ENCODE results near the gene ACKR4. TPM values are rescaled to one million over a fixed set of nuclear protein-coding genes. Genes with fewer than 3 reads are reported as not detected.
"Not testable (repeated sequence)": the region's sequence is repeated elsewhere in the genome, so short reads cannot be mapped to it uniquely, and the experiment has no call there.

Gene ACKR4
- total and polyA plus RNA-seq, 9 of the 15 experiments (the other 6 are each of a cell fraction or from before 2014, with no cell fraction given) = 0.04 to 0.06 TPM; not detected in 7

- ChIA-PET CTCF (ENCODE audit: low intra/inter-chr PET ratio) (no interaction called here), POLR2A (no interaction called here)
- BruUV-seq (replicated peaks) = no TSS peak
- Histone ChIP-seq H3K4me1 (replicated peaks in 1 of 2; ENCODE audit: control insufficient read depth in 2 of 2, insufficient read depth in 2 of 2, low read length in 2 of 2) (no peaks in the 10 kb centered on the region), H3K27me3 (ENCODE audit: control insufficient read depth in 2 of 2, insufficient read depth in 2 of 2, low read length in 2 of 2) (no peaks in the 10 kb centered on the region), H3K4me3 (no peak overlapping the region), H4K20me1 (replicated peaks; ENCODE audit: control insufficient read depth, insufficient read depth, low read length) (no peaks in the 10 kb centered on the region), H2AFZ (ENCODE audit: low read depth, low read length) (no peak overlapping the region), H3K27ac (ENCODE audit: extremely low read depth, low read depth, low read length) (no peak overlapping the region), H3K4me2 (ENCODE audit: insufficient read depth, low read length) (no peak overlapping the region), H3K36me3 (ENCODE audit: control insufficient read depth, insufficient read depth, low read length) (no peaks in the 10 kb centered on the region), H3K9me3 (replicated peaks; ENCODE audit: control insufficient read depth, insufficient read depth, low read depth, low read length) (no peaks in the 10 kb centered on the region), H3K79me2 (ENCODE audit: control insufficient read depth, insufficient read depth, low read length) (no peaks in the 10 kb centered on the region), H3K9ac (ENCODE audit: insufficient read depth in 1 of 2, low read depth in 2 of 2, low read length in 2 of 2) (no peak overlapping the region), H3K9me1 (ENCODE audit: control insufficient read depth, insufficient read depth, low read length) (no peaks in the 10 kb centered on the region)
- DNase-seq (ENCODE audit: extremely low read depth in 1 of 4, low spot score in 3 of 4) (no peak), ATAC-seq (no peak), FAIRE-seq (no peak)
- in situ Hi-C loops (cut with MboI) (no loop called here), intact Hi-C loops (cut with micrococcal nuclease) (no loop called here)
- TF ChIP-seq KDM2B (CRISPR knock-in tag; IDR thresholded peaks at IDR 0.05) = no peak
Observed at GRCh38 chr3:132638706-132639105, 41.6 kb downstream of the ACKR4 start.

GRCh38 chr3:132641427-132641826 lies 44.4 kb downstream of the ACKR4 start:
- ATAC-seq, POLR2A ChIA-PET: not testable (repeated sequence)
- CTCF ChIA-PET (ENCODE audit: low intra/inter-chr PET ratio) = interaction anchor here (0.6 to 3.4 kb wide), 2 partner anchors 48 to 106 kb away, joined by 3 to 49 read pairs; no protein-coding TSS in a partner anchor

More at GRCh38 chr3:132641427-132641826, 44.4 kb downstream of the ACKR4 start:
- not testable (repeated sequence) for H3K9me3 ChIP-seq (replicated peaks; ENCODE audit: control insufficient read depth, insufficient read depth, low read depth, low read length); H3K9ac ChIP-seq (ENCODE audit: insufficient read depth in 1 of 2, low read depth in 2 of 2, low read length in 2 of 2); H3K9me1 ChIP-seq (ENCODE audit: control insufficient read depth, insufficient read depth, low read length); BruUV-seq (replicated peaks); H3K27ac ChIP-seq (ENCODE audit: extremely low read depth, low read depth, low read length); H3K27me3 ChIP-seq (ENCODE audit: control insufficient read depth in 2 of 2, insufficient read depth in 2 of 2, low read length in 2 of 2); FAIRE-seq; DNase-seq (ENCODE audit: extremely low read depth in 1 of 4, low spot score in 3 of 4); H3K4me3 ChIP-seq; H3K4me2 ChIP-seq (ENCODE audit: insufficient read depth, low read length); H2AFZ ChIP-seq (ENCODE audit: low read depth, low read length); H3K79me2 ChIP-seq (ENCODE audit: control insufficient read depth, insufficient read depth, low read length); H3K36me3 ChIP-seq (ENCODE audit: control insufficient read depth, insufficient read depth, low read length); H3K4me1 ChIP-seq (replicated peaks in 1 of 2; ENCODE audit: control insufficient read depth in 2 of 2, insufficient read depth in 2 of 2, low read length in 2 of 2); H4K20me1 ChIP-seq (replicated peaks; ENCODE audit: control insufficient read depth, insufficient read depth, low read length)
- intact Hi-C loops (cut with micrococcal nuclease) = loop anchor here (5.0 to 10.0 kb wide), 2 partner anchors 289 to 387 kb away; no protein-coding TSS in a partner anchor
- 60% methylated on average over 2 of the region's 2 CpGs for WGBS (ENCODE audit: insufficient coverage, low coverage, missing lambda C conversion rate)
- in situ Hi-C loops (cut with MboI) = loop anchor here (5.0 kb wide), 1 partner anchor 99 kb away; no protein-coding TSS in a partner anchor

Measured in K562 (cell line).